SU-DHL-6 (cell line): ENCODE data around the gene CALHM3.

Experiments
- H2AFZ ChIP-seq: fragments of 200-600 bp; sonication (generic); 2 replicates; pipeline ENCODE4 v1.6.1; 2014; ENCODE audit warnings: low read depth, mild to moderate bottlenecking, moderate library complexity, mixed read lengths, antibody characterized with exemption, low read length; ENCODE audit not compliant: severe bottlenecking
- H3F3A ChIP-seq: fragments of 200-600 bp; shearing (Covaris generic); 2 replicates; pipeline ENCODE4 v1.6.0; 2016; ENCODE audit warnings: antibody characterized with exemption, mild to moderate bottlenecking; ENCODE audit not compliant: insufficient read depth
- H3K27ac ChIP-seq: fragments of 200-600 bp; sonication (generic); 2 replicates; pipeline ENCODE4 v1.5.1; 2016; ENCODE audit warnings: low read depth, mild to moderate bottlenecking, low read length, moderate library complexity, mixed read lengths
- H3K27me3 ChIP-seq: fragments of 200-600 bp; sonication (generic), shearing (Covaris generic); 2 replicates; pipeline ENCODE4 v1.6.0; 2014; ENCODE audit warnings: mild to moderate bottlenecking, low read length
- H3K36me3 ChIP-seq: fragments of 200-600 bp; sonication (generic); 2 replicates; pipeline ENCODE4 v1.6.1; 2014; ENCODE audit warnings: mild to moderate bottlenecking, low read length, mixed read lengths
- H3K4me2 ChIP-seq: fragments of 300-600, 200-600 bp; shearing (Covaris generic), sonication (generic); 2 replicates; pipeline ENCODE4 v1.6.0; 2014; ENCODE audit warnings: low read length, low read depth, mild to moderate bottlenecking; ENCODE audit not compliant: poor library complexity, severe bottlenecking
- H3K4me3 ChIP-seq: fragments of 200-600 bp; sonication (generic); 2 replicates; pipeline ENCODE4 v1.5.1; 2014; ENCODE audit warnings: antibody characterized with exemption, low read length, mild to moderate bottlenecking, mixed read lengths; ENCODE audit not compliant: insufficient read depth, poor library complexity, severe bottlenecking
- H3K79me2 ChIP-seq: fragments of 200-600 bp; sonication (generic); 2 replicates; pipeline ENCODE4 v1.6.1; 2014; ENCODE audit warnings: mild to moderate bottlenecking, low read length, moderate library complexity; ENCODE audit not compliant: insufficient read depth
- H3K9ac ChIP-seq: fragments of 200-600 bp; sonication (generic); 2 replicates; pipeline ENCODE4 v1.7.0; 2014; ENCODE audit warnings: mild to moderate bottlenecking, low read length
- H3K9me2 ChIP-seq: fragments of 200-600 bp; sonication (generic); replicated peaks from 2 replicates; pipeline ENCODE4 v1.6.1; 2014; ENCODE audit warnings: low read length; ENCODE audit not compliant: insufficient read depth
- H3K9me3 ChIP-seq: fragments of 200-600 bp; sonication (generic); 2 replicates; pipeline ENCODE4 v1.6.1; 2014; ENCODE audit warnings: low read length, mixed read lengths; ENCODE audit not compliant: insufficient read depth
- H4K20me1 ChIP-seq: fragments of 200-600 bp; sonication (generic); 2 replicates; pipeline ENCODE4 v1.6.1; 2014; ENCODE audit warnings: low read depth, mild to moderate bottlenecking, antibody characterized with exemption, low read length, moderate library complexity, mixed read lengths
- CTCF ChIP-seq: fragments of 200-600 bp; sonication (generic); IDR thresholded peaks from one replicate; pipeline ENCODE4 v1.5.1; 2017; ENCODE audit warnings: antibody characterized with exemption, mild to moderate bottlenecking, low read length, moderate library complexity; ENCODE audit not compliant: insufficient read depth, poor library complexity, severe bottlenecking
- EZH2phosphoT487 ChIP-seq: fragments of 200-600 bp; sonication (generic), shearing (Covaris generic); conservative IDR thresholded peaks from 2 replicates; pipeline ENCODE4 v1.6.1; 2018; ENCODE audit warnings: mild to moderate bottlenecking, antibody characterized with exemption, low read length, moderate library complexity, mixed read lengths

CALHM3 gene

GRCh38 chr10:103473261-103473671 is 5.8 kb downstream of the CALHM3 start:
- Histone ChIP-seq H3F3A (peaks cover 13% of the 10 kb centered on the region), H3K36me3 (no peaks in the 10 kb centered on the region), H3K4me2 (no peak overlapping the region), H3K9ac (no peak overlapping the region), H4K20me1 (no peaks in the 10 kb centered on the region), H3K4me3 (no peak overlapping the region), H3K27me3 (no peaks in the 10 kb centered on the region), H3K9me3 (no peaks in the 10 kb centered on the region), H2AFZ (no peak overlapping the region), H3K9me2 (no peaks in the 10 kb centered on the region), H3K27ac (no peak overlapping the region), H3K79me2 (no peaks in the 10 kb centered on the region)
- TF ChIP-seq CTCF = no peak
- TF ChIP-seq EZH2phosphoT487 = no peak

GRCh38 chr10:103472005-103472404 is 7.0 kb downstream of the CALHM3 start:
- H3K36me3 ChIP-seq = no peaks in the 10 kb centered on the region
- H4K20me1 ChIP-seq = no peaks in the 10 kb centered on the region
- H2AFZ ChIP-seq = peak overlapping the region; percentile 73
- peak overlapping the region; percentile 61 for H3K4me2 ChIP-seq
- H3K27ac ChIP-seq = peak overlapping the region; percentile 61
- H3K79me2 ChIP-seq = no peaks in the 10 kb centered on the region
- peaks cover 19% of the 10 kb centered on the region for H3F3A ChIP-seq
- H3K9me3 ChIP-seq = no peaks in the 10 kb centered on the region
- no peaks in the 10 kb centered on the region for H3K9me2 ChIP-seq
- TF ChIP-seq CTCF (no peak), EZH2phosphoT487 (no peak)
- peak overlapping the region; percentile 47 for H3K9ac ChIP-seq
- H3K27me3 ChIP-seq = no peaks in the 10 kb centered on the region
- peak overlapping the region; percentile 25 for H3K4me3 ChIP-seq

GRCh38 chr10:103470761-103471653 is 8.0 kb downstream of the CALHM3 start:
- H3K9me2 ChIP-seq = no peaks in the 10 kb centered on the region

More at GRCh38 chr10:103470761-103471653, 8.0 kb downstream of the CALHM3 start:
- Histone ChIP-seq H3K27ac (peak overlapping the region; percentile 61), H3K9ac (peak overlapping the region; percentile 47), H3F3A (peaks cover 19% of the 10 kb centered on the region), H3K9me3 (no peaks in the 10 kb centered on the region), H4K20me1 (no peaks in the 10 kb centered on the region), H3K4me2 (peak overlapping the region; percentile 61), H3K79me2 (no peaks in the 10 kb centered on the region), H3K4me3 (peak overlapping the region; percentile 25), H3K27me3 (no peaks in the 10 kb centered on the region), H2AFZ (peak overlapping the region; percentile 73), H3K36me3 (no peaks in the 10 kb centered on the region)
- TF ChIP-seq EZH2phosphoT487 = no peak
- TF ChIP-seq CTCF = no peak
